NK-92 treated with Interleukin-12 subunit alpha and Interleukin-12 subunit beta, amount 100 ng/mL, for 24 hours (cell line): ENCODE results near the gene TSBP1.
"Not testable (repeated sequence)": the region's sequence is repeated elsewhere in the genome, so short reads cannot be mapped to it uniquely, and the experiment has no call there.

ENCODE experiments used
- DNase-seq: peaks from one replicate; lab custom pipeline; 2025; lab: John Stamatoyannopoulos, UW

The TSBP1 gene

GRCh38 chr6:32288426-32288825, 83.3 kb downstream of the TSBP1 start:
- DNase-seq: no peak

- DNase-seq: not testable (repeated sequence)
These were observed 97.7 kb downstream of the TSBP1 start for GRCh38 chr6:32273801-32274577.

GRCh38 chr6:32271429-32271828, 100.3 kb downstream of the TSBP1 start:
- no peak for DNase-seq

GRCh38 chr6:32268459-32268858, 103.2 kb downstream of the TSBP1 start:
- not testable (repeated sequence) for DNase-seq

GRCh38 chr6:32267035-32267434, 104.7 kb downstream of the TSBP1 start:
- no peak for DNase-seq

GRCh38 chr6:32257262-32257661, 114.4 kb downstream of the TSBP1 start:
- DNase-seq: not testable (repeated sequence)

- DNase-seq: no peak
These were observed 116.2 kb downstream of the TSBP1 start for GRCh38 chr6:32255199-32256153.

GRCh38 chr6:32254761-32255198, 116.9 kb downstream of the TSBP1 start:
- no peak for DNase-seq

- DNase-seq: no peak
These were observed 119.2 kb downstream of the TSBP1 start for GRCh38 chr6:32252331-32253009.

GRCh38 chr6:32249262-32249661, 122.4 kb downstream of the TSBP1 start:
- DNase-seq: no peak

GRCh38 chr6:32247401-32247800, 124.3 kb downstream of the TSBP1 start:
- no peak for DNase-seq

- peak; percentile 51 for DNase-seq
These were observed 126.7 kb downstream of the TSBP1 start for GRCh38 chr6:32244946-32245398.

- no peak for DNase-seq
These were observed 127.4 kb downstream of the TSBP1 start for GRCh38 chr6:32244270-32244669.
